ENCODE results near the gene CXXC5. TPM values are rescaled to one million over a fixed set of nuclear protein-coding genes. Genes with fewer than 3 reads are reported as not detected.
A peak's percentile ranks its signal among the peaks of the same experiment; 100 is the strongest.

The CXXC5 gene
- total and polyA plus RNA-seq, 2 experiments from 2014 or later, result 90.9 to 106 TPM

DNA sequence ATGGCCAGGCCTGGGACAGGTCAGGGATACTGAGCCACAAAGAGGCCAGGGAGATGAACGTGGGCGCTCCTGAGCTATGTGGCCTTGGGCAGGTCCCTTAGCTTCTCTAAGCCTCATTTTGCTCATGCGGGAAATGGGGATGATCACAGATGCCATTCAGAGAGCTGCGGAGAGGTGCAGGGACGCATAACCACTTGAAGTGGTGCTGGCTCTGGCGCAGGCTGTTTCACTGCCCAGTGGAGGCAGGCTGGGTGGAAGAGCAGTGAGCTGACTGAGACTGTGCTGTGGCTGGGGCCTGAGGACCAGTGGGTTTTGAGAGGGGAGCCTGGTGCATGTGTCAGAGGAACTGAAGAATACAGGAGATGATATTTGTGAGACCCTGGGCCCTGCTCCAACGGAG lies 18.4 kb downstream of the CXXC5 start:
- no peaks in the 10 kb centered on the region for H3K9me3 ChIP-seq (ENCODE audit: low read depth)
- no peaks in the 10 kb centered on the region for H3K36me3 ChIP-seq (replicated peaks; ENCODE audit: insufficient read depth, low read depth)
- H3K9me2 ChIP-seq (replicated peaks; ENCODE audit: insufficient read depth), result no peaks in the 10 kb centered on the region
- no peaks in the 10 kb centered on the region for H3K27me3 ChIP-seq
- H2AFZ ChIP-seq, result no peak overlapping the region
- peaks cover 24% of the 10 kb centered on the region for H3K4me1 ChIP-seq (ENCODE audit: insufficient read depth)
- no peak for DNase-seq (ENCODE audit: low spot score)
- H3K4me3 ChIP-seq, result no peak overlapping the region
- peaks cover 98% of the 10 kb centered on the region for H3K79me2 ChIP-seq
- H3K27ac ChIP-seq, result no peak overlapping the region
- H3K4me2 ChIP-seq, result no peak overlapping the region
- peaks cover 96% of the 10 kb centered on the region for H4K20me1 ChIP-seq (ENCODE audit: insufficient read depth, poor library complexity, severe bottlenecking)
- TF ChIP-seq, protein P1, sequence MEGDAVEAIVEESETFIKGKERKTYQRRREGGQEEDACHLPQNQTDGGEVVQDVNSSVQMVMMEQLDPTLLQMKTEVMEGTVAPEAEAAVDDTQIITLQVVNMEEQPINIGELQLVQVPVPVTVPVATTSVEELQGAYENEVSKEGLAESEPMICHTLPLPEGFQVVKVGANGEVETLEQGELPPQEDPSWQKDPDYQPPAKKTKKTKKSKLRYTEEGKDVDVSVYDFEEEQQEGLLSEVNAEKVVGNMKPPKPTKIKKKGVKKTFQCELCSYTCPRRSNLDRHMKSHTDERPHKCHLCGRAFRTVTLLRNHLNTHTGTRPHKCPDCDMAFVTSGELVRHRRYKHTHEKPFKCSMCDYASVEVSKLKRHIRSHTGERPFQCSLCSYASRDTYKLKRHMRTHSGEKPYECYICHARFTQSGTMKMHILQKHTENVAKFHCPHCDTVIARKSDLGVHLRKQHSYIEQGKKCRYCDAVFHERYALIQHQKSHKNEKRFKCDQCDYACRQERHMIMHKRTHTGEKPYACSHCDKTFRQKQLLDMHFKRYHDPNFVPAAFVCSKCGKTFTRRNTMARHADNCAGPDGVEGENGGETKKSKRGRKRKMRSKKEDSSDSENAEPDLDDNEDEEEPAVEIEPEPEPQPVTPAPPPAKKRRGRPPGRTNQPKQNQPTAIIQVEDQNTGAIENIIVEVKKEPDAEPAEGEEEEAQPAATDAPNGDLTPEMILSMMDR (IDR thresholded peaks at IDR 0.05; ENCODE audit: poor library complexity), result no peak
- no peak for TF ChIP-seq EZH2 (IDR thresholded peaks at IDR 0.05; ENCODE audit: borderline replicate concordance)
- TF ChIP-seq EZH2phosphoT487 (IDR thresholded peaks at IDR 0.05; ENCODE audit: low read depth, severe bottlenecking, unreplicated experiment), result no peak
- WGBS (ENCODE audit: low lambda C conversion rate, missing lambda C conversion rate), result 93% methylated on average over 7 of the region's 7 CpGs

DNA sequence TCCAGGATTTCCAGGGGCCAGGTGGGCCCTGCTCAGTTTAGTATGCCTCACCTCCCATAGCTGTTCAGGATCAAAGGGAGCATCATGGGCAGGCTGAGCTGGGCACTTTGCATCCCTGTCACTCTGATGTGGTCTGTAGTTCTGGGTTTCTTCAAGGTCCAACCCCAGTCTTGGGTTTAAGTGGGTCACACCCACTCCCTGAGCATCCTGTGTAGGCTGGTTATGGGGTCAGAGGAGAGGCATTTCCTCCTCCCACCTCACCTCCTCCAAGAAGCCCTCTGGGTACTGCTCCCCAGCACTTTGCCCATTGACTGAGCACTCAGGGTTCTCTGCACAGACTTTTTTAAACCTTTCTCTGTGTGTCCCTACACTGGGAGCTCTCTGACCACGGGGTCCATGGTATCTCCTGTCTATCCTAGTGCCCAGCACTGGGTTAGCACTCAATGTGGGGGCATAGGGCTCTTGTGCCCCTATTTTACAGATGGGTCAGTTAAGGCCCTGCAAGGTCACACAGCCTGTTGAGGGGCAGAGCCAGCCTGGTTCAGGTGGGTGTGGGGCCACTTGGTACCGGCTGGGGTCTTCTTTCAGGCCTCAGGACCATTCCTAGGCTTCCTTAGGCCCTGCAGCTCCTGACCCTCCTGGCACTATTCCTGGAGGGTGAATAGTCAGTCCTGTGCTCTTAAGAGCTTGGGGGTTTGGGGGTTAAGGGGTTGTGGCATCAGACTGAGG lies 19.0 kb downstream of the CXXC5 start:
- Histone ChIP-seq H3K4me3 (no peak overlapping the region), H3K27me3 (no peaks in the 10 kb centered on the region), H3K9me3 (ENCODE audit: low read depth) (no peaks in the 10 kb centered on the region), H3K79me2 (peaks cover 98% of the 10 kb centered on the region), H3K4me1 (ENCODE audit: insufficient read depth) (peaks cover 22% of the 10 kb centered on the region), H3K9me2 (replicated peaks; ENCODE audit: insufficient read depth) (no peaks in the 10 kb centered on the region), H3K27ac (no peak overlapping the region), H3K36me3 (replicated peaks; ENCODE audit: insufficient read depth, low read depth) (no peaks in the 10 kb centered on the region), H4K20me1 (ENCODE audit: insufficient read depth, poor library complexity, severe bottlenecking) (peaks cover 96% of the 10 kb centered on the region), H2AFZ (no peak overlapping the region), H3K4me2 (no peak overlapping the region)
- no peak for DNase-seq (ENCODE audit: low spot score)
- TF ChIP-seq EZH2phosphoT487 (IDR thresholded peaks at IDR 0.05; ENCODE audit: low read depth, severe bottlenecking, unreplicated experiment) (no peak), EZH2 (IDR thresholded peaks at IDR 0.05; ENCODE audit: borderline replicate concordance) (no peak)
- TF ChIP-seq, protein P1 (IDR thresholded peaks at IDR 0.05; ENCODE audit: poor library complexity), result no peak
- 89% methylated on average over 2 of the region's 2 CpGs for WGBS (ENCODE audit: low lambda C conversion rate, missing lambda C conversion rate)

DNA sequence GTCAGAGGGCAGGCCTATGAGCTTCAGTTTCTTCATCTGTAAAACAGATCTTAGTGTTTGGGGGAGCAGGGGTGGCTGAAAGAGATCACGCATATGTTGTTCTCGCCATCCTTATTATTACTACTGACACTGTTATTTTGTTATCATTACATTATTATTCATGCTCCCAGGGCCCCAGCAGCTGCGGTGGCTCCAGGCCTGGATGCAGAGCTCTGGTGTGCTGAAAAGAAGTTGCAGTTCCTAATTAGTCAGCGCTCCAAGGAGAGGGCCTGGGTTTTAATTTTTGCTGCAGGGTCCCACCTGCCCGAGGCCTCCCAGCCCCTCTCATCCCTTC lies 19.5 kb downstream of the CXXC5 start:
- 66% methylated on average over 5 of the region's 5 CpGs for WGBS (ENCODE audit: low lambda C conversion rate, missing lambda C conversion rate)
- H3K4me3 ChIP-seq, result no peak overlapping the region

More for the DNA sequence above, 19.5 kb downstream of the CXXC5 start:
- Histone ChIP-seq H3K27me3 (no peaks in the 10 kb centered on the region), H4K20me1 (ENCODE audit: insufficient read depth, poor library complexity, severe bottlenecking) (peaks cover 96% of the 10 kb centered on the region), H3K9me2 (replicated peaks; ENCODE audit: insufficient read depth) (no peaks in the 10 kb centered on the region), H3K4me2 (peak overlapping the region; percentile 70), H3K27ac (peak overlapping the region; percentile 63), H3K79me2 (peaks cover 98% of the 10 kb centered on the region), H3K36me3 (replicated peaks; ENCODE audit: insufficient read depth, low read depth) (no peaks in the 10 kb centered on the region), H3K9me3 (ENCODE audit: low read depth) (no peaks in the 10 kb centered on the region), H2AFZ (no peak overlapping the region), H3K4me1 (ENCODE audit: insufficient read depth) (peaks cover 22% of the 10 kb centered on the region)
- TF ChIP-seq EZH2phosphoT487 (IDR thresholded peaks at IDR 0.05; ENCODE audit: low read depth, severe bottlenecking, unreplicated experiment), result no peak
- no peak for TF ChIP-seq EZH2 (IDR thresholded peaks at IDR 0.05; ENCODE audit: borderline replicate concordance)
- TF ChIP-seq, protein P1 (IDR thresholded peaks at IDR 0.05; ENCODE audit: poor library complexity), result no peak
- DNase-seq (ENCODE audit: low spot score), result no peak
